Bone marrow (tissue), 2 donors: Measurements from ENCODE around the gene FAM169A.
"Not testable (repeated sequence)": the region's sequence is repeated elsewhere in the genome, so short reads cannot be mapped to it uniquely, and the experiment has no call there.

Experiments used
- DNase-seq, 2 donors: peaks; one replicate each; lab custom pipeline; 2025; lab: John Stamatoyannopoulos, UW

FAM169A gene

GRCh38 chr5:74870299-74871067 is 4.3 kb upstream of the FAM169A start:
- DNase-seq, result no peak

GRCh38 chr5:74869414-74869813 is 3.2 kb upstream of the FAM169A start:
- DNase-seq, result not testable (repeated sequence)

GRCh38 chr5:74866596-74867162 is 492 bp upstream of the FAM169A start:
- DNase-seq, result no peak

- no peak for DNase-seq
Measured at GRCh38 chr5:74865256-74865803, 857 bp downstream of the FAM169A start.

DNA sequence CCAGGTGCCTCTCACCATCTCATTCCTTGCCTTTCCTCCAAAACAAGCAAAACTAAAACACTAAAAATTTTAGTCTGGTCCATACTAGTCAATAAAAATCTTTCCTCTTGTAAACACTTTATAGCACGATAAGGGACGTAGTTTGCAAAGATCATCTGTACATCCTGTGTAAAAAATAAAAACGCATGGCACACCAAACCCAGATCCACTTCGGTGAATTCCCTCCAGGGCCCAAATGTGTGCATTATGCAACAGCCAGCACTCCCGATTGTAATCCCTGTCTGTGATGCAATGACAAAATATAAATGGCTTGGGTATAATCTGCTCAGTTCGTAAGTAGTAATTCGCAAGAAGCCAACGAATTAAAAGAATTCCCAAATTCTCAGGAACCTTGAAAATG is 1.4 kb downstream of the FAM169A start:
- DNase-seq, result no peak

DNA sequence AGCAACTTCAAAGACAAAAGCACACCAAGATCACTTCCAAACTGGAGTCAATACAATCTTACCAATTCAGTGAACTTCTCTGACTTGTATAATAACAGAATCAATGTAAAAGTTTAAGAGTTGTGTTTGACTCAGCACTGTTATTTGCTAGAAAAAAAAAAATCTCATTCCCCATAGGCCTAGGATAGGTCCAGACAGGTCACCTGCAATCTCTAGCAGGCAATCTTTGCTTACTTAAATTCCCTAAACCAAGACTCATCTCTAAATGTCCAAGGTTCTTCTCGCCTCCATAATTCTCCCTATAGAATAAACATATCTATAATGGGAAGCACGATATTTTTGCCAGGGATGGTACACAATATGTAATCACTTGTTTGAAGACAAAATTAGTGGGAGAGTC is 2.5 kb downstream of the FAM169A start:
- DNase-seq, result no peak

- DNase-seq, result no peak
Measured at GRCh38 chr5:74862221-74862620, 4.0 kb downstream of the FAM169A start.

DNA sequence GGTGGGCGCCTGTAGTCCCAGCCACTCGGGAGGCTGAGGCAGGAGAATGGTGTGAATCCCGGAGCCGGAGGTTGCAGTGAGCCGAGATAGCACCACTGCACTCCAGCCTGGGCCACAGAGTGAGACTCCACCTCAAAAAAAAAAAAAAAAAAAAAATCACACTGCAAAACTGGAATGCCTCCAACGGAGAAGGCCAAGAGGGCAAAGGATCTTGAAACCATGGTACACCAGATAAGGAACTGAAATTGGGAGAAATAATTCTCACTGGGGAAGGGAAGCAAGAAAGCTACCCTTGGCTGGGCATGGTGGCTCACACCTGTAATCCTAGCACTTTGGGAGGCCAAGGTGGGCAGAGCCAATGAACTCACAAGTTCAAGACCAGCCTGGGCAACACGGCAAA is 9.2 kb downstream of the FAM169A start:
- DNase-seq, result not testable (repeated sequence)

DNA sequence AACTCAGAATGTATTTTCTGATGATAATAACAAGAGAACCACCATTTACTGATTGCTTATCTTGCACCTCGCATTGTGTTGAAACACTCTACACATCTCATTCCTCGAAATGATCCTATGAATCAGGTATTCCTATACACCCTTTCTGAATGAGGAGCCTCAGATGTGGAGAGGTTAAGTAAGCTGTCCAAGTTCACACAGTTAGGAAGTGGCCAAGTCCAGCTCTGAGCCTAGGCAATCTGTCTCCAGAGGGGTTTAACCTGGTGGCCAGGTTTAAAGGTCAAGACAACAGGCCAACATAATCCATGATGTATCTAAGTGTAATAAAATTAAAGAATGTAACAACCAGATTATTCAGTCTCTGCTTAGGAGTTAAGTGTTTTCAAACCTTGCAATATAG is 12.9 kb downstream of the FAM169A start:
- DNase-seq, result no peak

DNA sequence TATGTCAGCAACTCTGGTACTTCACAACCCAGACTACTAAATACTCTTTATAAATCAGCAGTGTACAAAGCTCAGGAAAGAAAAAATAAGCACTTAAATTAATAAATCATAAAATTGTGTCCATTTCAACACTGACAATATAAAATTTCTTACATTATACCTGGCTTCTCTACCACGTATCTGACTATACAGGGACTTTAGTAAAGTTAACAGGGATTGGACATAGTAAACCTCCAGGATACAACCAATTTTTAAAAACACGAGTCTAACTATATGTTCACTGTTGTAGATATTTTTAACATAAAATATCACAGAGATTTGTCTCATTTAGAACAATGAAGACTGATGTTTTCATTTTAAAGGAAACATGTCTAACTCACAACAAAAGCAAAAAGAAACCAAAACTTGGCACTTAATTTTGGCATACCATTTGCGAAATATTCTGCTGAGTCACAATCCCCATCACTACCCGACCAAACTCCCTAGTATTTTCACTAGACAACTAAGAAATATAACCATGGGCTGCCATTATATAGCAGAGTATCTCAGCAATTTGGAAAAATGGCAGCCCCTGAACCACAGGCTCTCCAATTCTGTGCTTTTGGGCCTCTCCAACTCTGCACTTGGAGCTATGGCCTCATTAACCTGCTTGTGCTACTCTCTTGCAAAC is 14.4 kb downstream of the FAM169A start:
- no peak for DNase-seq

DNA sequence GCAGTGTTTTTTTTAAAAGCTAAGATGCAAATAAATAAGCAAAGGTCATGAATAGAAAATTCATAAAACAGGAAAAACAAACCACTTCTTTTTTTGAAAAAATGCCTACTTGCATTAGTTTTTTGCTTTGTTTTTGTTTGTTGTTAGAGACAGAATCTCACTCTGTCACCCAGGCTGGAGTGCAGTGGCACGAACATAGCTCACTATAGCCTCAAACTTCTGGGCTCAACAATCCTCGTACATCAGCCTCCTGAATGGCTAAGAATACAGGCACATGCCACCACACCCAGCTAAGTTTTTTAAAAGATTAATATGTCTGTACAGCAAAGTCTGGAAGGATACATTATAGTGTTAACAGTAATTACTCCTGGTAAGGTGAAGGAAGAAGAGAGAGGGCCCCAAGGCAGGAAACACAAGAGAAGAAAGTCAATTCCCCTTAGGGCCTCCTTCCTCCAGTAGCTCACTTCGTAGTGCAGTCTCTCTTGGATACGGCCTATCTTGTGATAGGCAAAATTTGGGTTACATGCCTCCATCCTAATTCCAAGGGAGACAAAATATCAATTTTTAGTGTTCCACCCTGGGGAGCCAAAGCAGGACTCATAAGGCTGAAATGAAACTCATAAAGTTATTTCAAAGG is 15.3 kb downstream of the FAM169A start:
- no peak for DNase-seq

- DNase-seq, result no peak
Measured at GRCh38 chr5:74850030-74850429, 16.2 kb downstream of the FAM169A start.

DNA sequence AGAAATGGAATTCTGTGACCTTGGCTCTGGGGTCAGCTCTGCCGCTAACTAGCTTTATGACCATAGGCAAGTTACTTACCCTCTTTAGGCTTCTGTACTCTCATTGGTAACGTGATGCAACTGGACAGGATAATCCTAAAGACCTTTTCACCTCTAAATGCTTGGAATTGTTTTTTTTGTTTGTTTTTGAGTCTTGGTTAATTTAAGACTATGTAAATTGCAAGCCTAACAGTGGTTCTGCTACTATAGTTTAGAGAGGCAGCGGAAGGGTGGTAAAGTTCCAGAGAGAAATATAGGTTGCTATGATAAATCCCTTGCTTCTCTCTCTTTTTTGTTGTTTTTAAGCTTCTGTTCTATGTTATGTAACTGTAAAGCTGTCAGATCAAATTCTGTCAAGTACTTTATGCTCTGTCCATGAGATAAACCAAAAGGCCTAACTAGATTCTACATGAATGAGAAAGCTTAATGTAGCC is 17.6 kb downstream of the FAM169A start:
- no peak for DNase-seq

- no peak for DNase-seq
Measured at GRCh38 chr5:74839229-74839628, 27.0 kb downstream of the FAM169A start.

DNA sequence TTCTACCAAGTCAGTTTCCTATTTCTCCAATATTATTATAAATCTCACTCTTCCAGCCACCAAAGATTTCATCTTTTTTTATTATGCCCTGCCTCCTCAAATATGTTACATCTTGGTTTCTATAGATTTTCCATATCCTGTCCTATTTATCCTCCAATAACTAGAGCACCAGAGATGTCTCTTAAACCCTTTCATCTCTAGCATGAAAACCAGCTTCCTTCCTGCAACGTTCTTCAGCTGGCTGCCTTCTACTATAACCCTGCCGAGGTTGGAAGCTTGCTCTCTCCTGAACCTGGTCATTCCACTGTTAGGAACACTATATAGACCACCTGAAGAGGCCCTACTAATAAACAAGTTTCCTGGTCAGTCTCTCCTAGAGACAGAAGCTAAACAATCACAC is 27.9 kb downstream of the FAM169A start:
- no peak for DNase-seq

DNA sequence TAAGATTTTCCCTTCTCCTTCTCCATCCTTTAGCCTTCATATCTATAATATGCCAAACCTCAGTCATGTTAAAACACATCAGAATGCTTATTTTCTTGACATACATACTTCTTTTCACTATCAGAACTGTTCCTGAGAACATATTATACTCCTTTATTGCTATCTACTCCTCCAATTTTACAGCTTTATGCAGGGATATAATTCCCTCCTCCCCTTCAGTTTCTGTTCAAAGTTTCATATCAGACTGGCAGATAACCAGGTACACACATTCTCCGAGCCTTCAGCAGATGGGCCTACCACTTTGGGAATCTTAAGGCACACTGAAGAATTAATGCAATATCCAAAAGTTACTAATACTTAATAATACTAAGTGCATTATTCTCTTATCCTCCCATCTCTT is 29.1 kb downstream of the FAM169A start:
- no peak for DNase-seq

GRCh38 chr5:74833537-74834266 is 32.5 kb downstream of the FAM169A start:
- no peak for DNase-seq

GRCh38 chr5:74829413-74829812 is 36.8 kb downstream of the FAM169A start:
- DNase-seq, result no peak

- no peak for DNase-seq
Measured at GRCh38 chr5:74822288-74822687, 43.9 kb downstream of the FAM169A start.

GRCh38 chr5:74816875-74817274 is 49.3 kb downstream of the FAM169A start:
- no peak for DNase-seq

DNA sequence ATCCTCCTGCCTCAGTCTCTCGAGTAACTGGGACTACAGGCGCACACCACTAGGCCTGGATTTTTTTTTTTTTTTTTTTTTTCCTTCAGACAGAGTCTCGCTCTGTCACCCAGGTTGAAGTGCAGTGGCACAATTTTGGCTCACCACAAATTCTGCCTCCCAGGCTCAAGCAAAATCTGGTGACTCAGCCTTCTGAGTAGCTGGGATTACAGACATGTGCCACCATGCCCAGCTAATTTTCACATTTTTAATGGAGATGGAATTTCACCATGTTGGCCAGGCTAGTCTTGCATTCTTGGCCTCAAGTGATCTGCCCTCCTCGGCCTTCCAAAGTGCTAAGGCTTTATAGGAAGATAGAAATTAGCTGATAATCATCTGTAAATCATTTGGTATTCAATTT is 55.3 kb downstream of the FAM169A start:
- DNase-seq, result no peak

GRCh38 chr5:74801941-74802340 is 64.2 kb downstream of the FAM169A start:
- no peak for DNase-seq
